Spinal cord (tissue), 10 donors: ENCODE measurements around the gene MMP7. TPM values are rescaled to one million over a fixed set of nuclear protein-coding genes. Genes with fewer than 3 reads are reported as not detected.

Experiments used
- DNase-seq, 6 donors: peaks; one replicate each; pipeline versions ENCODE4 v3.0.0 to v3.0.0-alpha.2; 2013 to 2015; ENCODE audit warnings: low spot score in 6 of 6, low read depth in 4 of 6
- H3K27ac ChIP-seq: one replicate; pipeline ENCODE4 v1.5.1; 2013; ENCODE audit warnings: low read depth, low read length, control low read depth
- H3K27me3 ChIP-seq: one replicate; pipeline ENCODE4 v1.6.1; 2013; ENCODE audit warnings: low read length; ENCODE audit not compliant: control insufficient read depth, insufficient read depth
- H3K36me3 ChIP-seq: one replicate; pipeline ENCODE4 v1.6.1; 2013; ENCODE audit warnings: low read length; ENCODE audit not compliant: control insufficient read depth, insufficient read depth
- H3K4me1 ChIP-seq: one replicate; pipeline ENCODE4 v1.6.1; 2013; ENCODE audit warnings: low read length; ENCODE audit not compliant: control insufficient read depth, insufficient read depth
- H3K4me3 ChIP-seq: one replicate; pipeline ENCODE4 v1.5.1; 2013; ENCODE audit warnings: low read depth, low read length, control low read depth
- H3K9me3 ChIP-seq: one replicate; pipeline ENCODE4 v1.6.1; 2013; ENCODE audit warnings: low read length; ENCODE audit not compliant: control insufficient read depth, insufficient read depth
- WGBS: methylation state at CpG from one replicate; pipeline ENCODE4 v1.1.5; 2013; ENCODE audit warnings: missing lambda C conversion rate; ENCODE audit not compliant: insufficient coverage; 5-methylcytosine and 5-hydroxymethylcytosine counted together
- polyA plus RNA-seq, 2 donors: library from polyadenylated mRNA; unstranded; fragments of 120-200 nt; gene quantifications; one replicate each; pipeline ENCODE4 v1.2.1, GENCODE V29; 2013; ENCODE audit not compliant: insufficient read length in 2 of 2
- total RNA-seq, 2 donors: library from RNA; depleted of rRNA in 1 of 2; stranded (reverse); fragments of 120-200 nt in 1 of 2; fragments of >200 nt in 1 of 2; gene quantifications; one replicate each; pipeline versions ENCODE4 v1.2.3 to v1.2.4, GENCODE V29; 2013 to 2014
- donor health status: healthy.

The MMP7 gene
- total and polyA plus RNA-seq, 4 donors: 0.18 to 0.20 TPM; not detected in 2

DNA sequence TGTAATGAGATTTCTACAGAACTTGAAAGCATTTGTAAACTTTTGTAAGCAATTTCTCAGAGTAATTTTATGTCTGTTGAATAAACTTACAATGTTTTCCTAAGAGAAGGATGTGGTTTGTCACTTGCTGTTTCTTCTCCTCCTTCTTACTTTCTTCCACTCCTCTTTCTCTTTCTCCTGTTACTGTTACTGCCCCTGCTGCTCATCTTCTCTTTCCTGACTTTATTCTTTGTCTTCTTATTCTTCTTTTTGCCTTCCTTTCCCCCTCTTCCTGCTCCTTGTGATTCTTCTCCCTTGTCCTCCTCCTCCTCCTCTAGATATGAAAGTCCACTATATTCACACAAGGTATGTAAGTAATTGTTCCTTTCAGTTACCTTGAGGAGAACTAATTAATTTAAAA, 31.1 kb upstream of the MMP7 start:
- no peaks in the 10 kb centered on the region for H3K36me3 ChIP-seq
- DNase-seq: no peak
- H3K4me3 ChIP-seq: no peak overlapping the region
- H3K4me1 ChIP-seq: no peaks in the 10 kb centered on the region
- H3K27me3 ChIP-seq: no peaks in the 10 kb centered on the region
- H3K9me3 ChIP-seq: no peaks in the 10 kb centered on the region
- no peak overlapping the region for H3K27ac ChIP-seq

DNA sequence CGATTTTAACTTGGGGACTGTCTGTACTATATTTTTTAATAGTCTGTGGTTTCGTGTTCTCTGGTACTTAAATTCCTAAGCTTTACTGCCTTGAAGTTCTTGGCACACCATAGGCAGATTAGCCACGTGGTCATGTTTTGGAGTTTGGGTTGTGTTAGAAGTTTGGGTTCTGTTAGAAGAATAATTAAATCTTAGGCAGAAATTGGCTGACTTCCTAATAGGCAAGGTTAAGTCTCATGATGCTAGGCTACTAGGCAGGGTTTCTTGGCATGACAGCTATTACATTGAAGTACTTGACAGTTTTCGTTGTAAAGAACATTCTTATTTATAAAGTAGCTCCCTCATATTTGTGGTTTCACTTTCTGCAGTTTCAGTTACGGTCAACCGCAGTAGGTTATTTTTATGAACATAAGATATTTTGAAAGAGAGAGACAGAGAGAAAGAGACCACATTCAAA, 30.0 kb upstream of the MMP7 start:
- Histone ChIP-seq H3K27ac (no peak overlapping the region), H3K4me1 (no peaks in the 10 kb centered on the region), H3K27me3 (no peaks in the 10 kb centered on the region), H3K4me3 (no peak overlapping the region), H3K36me3 (no peaks in the 10 kb centered on the region), H3K9me3 (no peaks in the 10 kb centered on the region)
- DNase-seq: peak in 1 of 6 donors; percentile 35
- 39% methylated on average over 2 of the region's 6 CpGs for WGBS

DNA sequence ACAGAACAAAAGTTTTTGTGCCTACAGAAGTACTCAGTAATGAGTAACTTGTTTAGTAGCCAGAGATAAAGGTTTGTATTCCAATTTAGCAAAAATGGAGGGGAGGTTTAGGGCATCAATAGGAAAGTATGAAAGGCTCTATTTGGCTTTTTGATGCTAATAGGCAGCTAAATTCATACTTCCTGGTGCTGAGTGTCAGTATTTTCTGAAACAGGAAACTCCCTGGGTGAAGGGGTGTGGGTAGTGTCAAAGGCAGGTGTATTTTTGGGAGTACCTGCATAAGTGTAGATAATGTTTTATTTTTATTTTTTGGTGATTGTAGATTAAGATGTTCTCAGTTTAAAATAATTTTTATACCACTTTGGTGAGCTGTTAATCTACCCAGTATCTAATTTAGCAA, 29.3 kb upstream of the MMP7 start:
- Histone ChIP-seq H3K27ac (no peak overlapping the region), H3K4me3 (no peak overlapping the region)
- DNase-seq: no peak

DNA sequence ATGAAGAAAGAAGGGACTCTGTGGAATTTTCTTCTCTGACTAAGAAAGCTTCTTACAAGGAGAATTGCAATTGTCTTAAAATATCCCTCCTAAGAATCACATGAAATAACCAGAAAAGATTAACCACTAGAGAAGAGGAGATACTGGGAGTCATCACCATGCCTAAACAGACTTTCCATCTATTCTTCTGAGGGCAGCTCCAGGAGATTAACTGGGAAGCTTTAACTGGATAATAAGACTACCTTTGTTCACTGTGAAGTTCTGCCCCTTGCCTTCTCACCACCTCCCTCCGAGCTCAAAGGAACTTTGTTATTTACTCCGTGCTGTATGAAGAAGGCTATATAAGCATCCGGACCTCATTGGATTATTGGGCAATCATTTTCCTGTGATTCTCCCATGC, 24.5 kb upstream of the MMP7 start:
- no peak for DNase-seq
- WGBS: 100% methylated on average over 1 of the region's 3 CpGs
- H3K27ac ChIP-seq: no peak overlapping the region
- no peaks in the 10 kb centered on the region for H3K36me3 ChIP-seq
- no peaks in the 10 kb centered on the region for H3K27me3 ChIP-seq
- H3K9me3 ChIP-seq: no peaks in the 10 kb centered on the region
- H3K4me1 ChIP-seq: no peaks in the 10 kb centered on the region
- H3K4me3 ChIP-seq: no peak overlapping the region

More for the DNA sequence above, 29.3 kb upstream of the MMP7 start:
- H3K9me3 ChIP-seq: no peaks in the 10 kb centered on the region
- no peaks in the 10 kb centered on the region for H3K27me3 ChIP-seq
- H3K36me3 ChIP-seq: no peaks in the 10 kb centered on the region
- no peaks in the 10 kb centered on the region for H3K4me1 ChIP-seq

DNA sequence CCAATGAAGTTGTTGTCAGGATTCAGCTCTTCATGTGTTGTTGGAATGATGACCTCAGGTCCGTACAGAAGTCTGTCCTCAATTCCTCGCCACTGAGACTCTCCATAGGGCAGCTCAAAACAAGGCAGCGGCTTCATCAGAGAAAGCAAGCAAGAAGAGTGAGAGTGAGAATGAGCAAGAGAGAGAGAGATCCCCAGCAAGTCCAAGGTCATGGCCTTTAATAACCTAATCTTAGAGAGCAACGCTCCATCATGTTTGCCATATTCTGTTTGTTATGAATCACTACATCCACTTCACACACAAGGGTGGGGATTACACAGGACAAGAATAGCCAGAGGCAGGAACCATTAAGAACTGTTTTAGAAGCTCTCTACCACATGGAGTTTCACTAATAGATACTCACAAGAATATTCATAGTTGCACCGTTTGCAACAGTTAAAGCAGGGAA, 23.3 kb upstream of the MMP7 start:
- Histone ChIP-seq H3K27me3 (no peaks in the 10 kb centered on the region), H3K4me1 (no peaks in the 10 kb centered on the region), H3K36me3 (no peaks in the 10 kb centered on the region), H3K4me3 (no peak overlapping the region), H3K9me3 (no peaks in the 10 kb centered on the region), H3K27ac (no peak overlapping the region)
- WGBS: 93% methylated on average over 3 of the region's 5 CpGs
- DNase-seq: no peak

DNA sequence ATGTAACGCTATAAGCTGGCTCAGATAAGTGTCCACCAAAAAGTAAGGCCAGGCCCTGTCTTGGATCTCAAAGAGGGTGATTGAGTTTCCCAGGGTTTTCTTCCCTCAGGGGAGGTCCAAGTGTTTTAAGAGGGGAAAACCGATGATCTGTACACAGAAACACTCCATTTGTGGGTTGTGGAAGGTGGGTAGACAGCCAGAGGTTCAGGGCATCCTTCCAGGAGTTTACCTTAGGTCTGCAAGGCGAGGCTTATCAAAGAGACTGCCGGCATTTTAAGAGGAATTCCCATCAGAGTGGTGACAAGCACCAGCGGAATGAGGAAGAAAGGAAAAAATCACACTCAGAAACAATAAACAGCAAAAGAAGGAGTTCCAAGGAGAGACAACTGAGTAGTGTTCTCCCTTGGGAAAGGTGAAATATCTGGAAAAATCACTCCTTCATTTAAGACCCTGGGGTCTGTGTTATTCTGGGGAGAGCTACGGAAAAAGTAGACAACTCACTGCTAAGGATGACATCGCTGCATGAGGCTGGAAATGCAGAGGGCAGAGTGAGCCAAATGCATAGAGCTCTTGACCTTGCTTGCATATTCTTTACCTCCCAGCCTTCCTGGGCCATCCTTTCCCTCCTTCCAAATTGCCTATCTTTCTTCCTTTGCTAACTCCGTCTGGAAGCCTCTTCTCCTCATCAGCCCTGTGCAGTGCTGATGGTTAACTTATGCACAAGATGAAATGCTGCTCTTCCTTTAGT, 22.1 kb upstream of the MMP7 start:
- Histone ChIP-seq H3K27ac (no peak overlapping the region), H3K36me3 (no peaks in the 10 kb centered on the region), H3K4me1 (no peaks in the 10 kb centered on the region), H3K27me3 (no peaks in the 10 kb centered on the region), H3K9me3 (no peaks in the 10 kb centered on the region), H3K4me3 (no peak overlapping the region)
- DNase-seq: peak in 1 of 6 donors; percentile 60
- WGBS: 88% methylated on average over 3 of the region's 8 CpGs

DNA sequence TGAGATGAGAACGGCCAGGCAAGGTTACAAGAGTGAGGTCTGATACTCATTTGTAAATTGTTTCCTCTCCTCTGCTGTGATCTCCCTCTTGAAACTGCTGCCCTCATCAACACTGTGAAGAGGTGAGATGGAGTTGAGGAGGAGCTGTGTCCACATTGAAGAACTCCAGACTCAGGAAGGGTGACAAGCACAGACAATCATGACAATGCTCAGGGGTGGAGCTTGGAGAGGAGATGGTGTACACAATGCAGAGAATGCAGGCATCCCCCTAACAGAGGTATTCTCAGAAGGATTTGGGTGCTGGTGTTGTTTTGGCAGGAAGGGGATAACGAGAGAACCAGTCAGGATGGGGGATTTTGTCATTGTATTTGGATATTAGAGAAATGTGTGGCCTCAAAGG, 21.5 kb upstream of the MMP7 start:
- Histone ChIP-seq H3K4me3 (no peak overlapping the region), H3K36me3 (no peaks in the 10 kb centered on the region), H3K27me3 (no peaks in the 10 kb centered on the region), H3K27ac (no peak overlapping the region), H3K9me3 (no peaks in the 10 kb centered on the region), H3K4me1 (no peaks in the 10 kb centered on the region)
- no peak for DNase-seq
- 100% methylated on average over 2 of the region's 2 CpGs for WGBS

DNA sequence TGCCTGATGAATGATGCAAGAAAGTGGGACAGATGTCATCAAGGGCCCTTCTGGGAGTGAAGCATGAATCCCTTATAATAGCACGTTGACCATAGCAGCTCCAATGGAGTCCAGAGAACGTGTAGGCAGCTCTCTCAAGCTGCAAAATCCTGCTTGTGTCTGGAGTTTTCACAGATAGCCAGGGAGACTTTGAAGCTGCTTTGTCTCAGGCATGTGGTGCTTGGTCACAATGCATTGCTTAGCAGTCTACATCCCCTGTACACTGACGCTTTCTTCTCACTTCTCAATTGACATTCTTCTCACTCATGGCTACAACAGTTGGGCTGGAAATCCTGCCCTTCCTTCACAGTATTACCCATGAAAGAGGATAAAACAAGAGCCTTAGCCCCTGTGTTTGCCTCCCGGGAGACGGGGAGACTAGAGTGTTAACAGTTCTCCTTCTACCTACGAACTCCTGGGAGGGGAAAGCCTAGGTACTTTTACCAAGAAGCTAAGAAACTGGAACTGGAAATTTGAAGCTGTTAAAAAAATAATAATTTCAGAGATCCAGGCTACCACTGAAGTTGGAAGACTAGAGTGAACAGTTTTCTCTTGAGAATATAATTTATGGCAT, 20.7 kb upstream of the MMP7 start:
- no peaks in the 10 kb centered on the region for H3K4me1 ChIP-seq
- H3K27me3 ChIP-seq: no peaks in the 10 kb centered on the region
- DNase-seq: peak in 4 of 6 donors; percentile 9 to 54 (median 32)
- 38% methylated on average over 3 of the region's 6 CpGs for WGBS
- H3K9me3 ChIP-seq: no peaks in the 10 kb centered on the region
- no peak overlapping the region for H3K27ac ChIP-seq
- no peaks in the 10 kb centered on the region for H3K36me3 ChIP-seq
- no peak overlapping the region for H3K4me3 ChIP-seq

DNA sequence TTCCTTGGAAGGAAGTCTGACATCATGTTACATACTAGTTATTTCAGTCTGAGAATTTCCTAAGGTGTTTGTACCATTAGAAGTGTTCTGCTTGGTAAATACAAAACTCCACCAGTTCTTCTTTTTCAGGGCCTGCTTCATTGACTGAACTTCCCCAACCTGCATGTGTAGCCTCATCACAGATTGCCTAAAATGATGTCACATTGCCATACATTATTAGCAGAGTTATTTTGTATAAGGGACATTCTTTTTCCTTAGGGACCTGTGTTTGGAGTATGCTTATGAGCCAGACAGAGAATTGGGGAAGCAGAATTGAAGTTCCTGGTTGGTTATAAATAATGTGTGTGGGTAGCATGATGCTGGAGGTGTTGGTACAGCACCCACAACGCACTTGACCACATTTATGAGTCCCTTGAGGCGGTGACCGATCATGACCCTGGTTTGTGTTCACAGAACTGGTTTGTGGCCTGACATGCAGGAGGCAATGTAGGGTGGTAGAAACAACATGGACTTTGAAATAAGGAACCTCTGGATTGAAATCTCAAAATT, 16.4 kb upstream of the MMP7 start:
- no peaks in the 10 kb centered on the region for H3K27me3 ChIP-seq
- no peaks in the 10 kb centered on the region for H3K4me1 ChIP-seq
- H3K9me3 ChIP-seq: no peaks in the 10 kb centered on the region
- H3K4me3 ChIP-seq: no peak overlapping the region
- no peak for DNase-seq
- no peak overlapping the region for H3K27ac ChIP-seq
- no peaks in the 10 kb centered on the region for H3K36me3 ChIP-seq
- 94% methylated on average over 3 of the region's 3 CpGs for WGBS

DNA sequence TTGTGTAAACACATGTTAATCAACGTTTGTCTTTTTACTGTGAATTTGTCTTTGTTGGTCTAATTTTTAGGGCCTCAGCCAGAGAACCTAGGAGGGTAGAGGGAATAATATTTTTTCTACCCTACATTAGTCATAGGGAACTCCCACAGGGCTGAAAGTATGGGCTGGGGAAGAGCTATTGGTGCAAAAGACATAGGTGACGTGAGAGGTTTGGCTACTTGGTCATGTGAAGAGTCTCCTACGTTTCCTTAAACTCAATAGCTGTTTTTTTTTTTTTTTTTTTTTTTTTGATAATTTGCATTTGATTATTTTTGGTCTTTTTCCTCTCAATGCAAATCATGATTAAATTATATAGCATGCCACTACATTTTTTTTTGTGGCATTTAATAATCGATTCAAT, 15.9 kb upstream of the MMP7 start:
- DNase-seq: no peak
- Histone ChIP-seq H3K4me3 (no peak overlapping the region), H3K36me3 (no peaks in the 10 kb centered on the region), H3K27ac (no peak overlapping the region), H3K4me1 (no peaks in the 10 kb centered on the region), H3K9me3 (no peaks in the 10 kb centered on the region), H3K27me3 (no peaks in the 10 kb centered on the region)
- WGBS: no CpG with 5 or more reads among the region's 4 CpGs
